ENCODE data around the gene C1orf232.

DNA sequence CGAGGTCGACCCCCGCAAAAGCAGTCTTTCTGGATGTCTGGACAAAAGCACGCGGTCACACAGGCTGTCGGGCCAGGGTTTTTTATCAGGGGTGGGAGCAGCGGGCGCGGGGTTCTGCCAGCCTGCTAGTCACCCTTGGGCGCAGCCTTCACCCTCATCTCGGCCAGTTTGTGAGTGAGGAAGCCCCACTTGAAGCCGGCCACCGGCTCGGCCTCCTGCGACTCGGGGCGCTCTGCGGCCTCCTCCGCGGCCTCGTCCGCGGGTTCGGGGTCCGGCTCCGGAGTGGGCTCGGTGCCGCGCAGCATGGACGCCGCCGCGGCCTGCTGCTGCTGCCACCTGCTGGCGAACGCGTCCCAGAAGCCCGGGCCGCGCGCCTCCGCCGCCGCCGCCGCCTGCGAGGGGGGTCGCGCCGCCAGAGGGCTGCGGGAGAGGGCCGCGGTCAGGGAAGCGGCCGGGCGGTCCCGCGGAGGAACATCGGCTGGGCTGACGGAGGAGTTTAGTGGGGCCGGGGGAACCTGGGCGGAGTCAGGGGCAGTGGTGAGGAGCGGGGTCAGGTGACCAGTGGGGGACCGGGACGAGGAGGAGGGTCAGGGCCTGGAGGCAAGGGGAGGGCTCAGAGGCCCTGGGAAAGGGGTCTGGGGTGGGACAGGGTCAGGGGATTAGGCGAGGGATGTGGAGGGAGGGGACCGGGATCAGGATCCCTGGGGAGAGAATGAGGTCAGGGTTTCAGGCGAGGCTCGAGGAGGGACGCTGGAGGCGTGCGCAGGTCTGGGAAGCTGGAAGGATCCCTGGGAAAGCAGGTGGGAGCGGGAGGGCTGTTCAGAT, 4.5 kb downstream of the C1orf232 start:
- TF ChIP-seq FOXA1 (IDR thresholded peaks at IDR 0.05) (no peak), FOXA1 (CRISPR knock-in tag; IDR thresholded peaks at IDR 0.05) (no peak), EP300 (IDR thresholded peaks at IDR 0.05; ENCODE audit: low read depth in 2 of 2, low read length in 2 of 2) (no peak), EP300 (CRISPR knock-in tag; IDR thresholded peaks at IDR 0.05; ENCODE audit: borderline replicate concordance) (no peak), ZNF34 (CRISPR knock-in tag; IDR thresholded peaks at IDR 0.05; ENCODE audit: borderline replicate concordance) (no peak), CC2D1A (CRISPR knock-in tag; IDR thresholded peaks at IDR 0.05) (no peak), EZH2 (conservative IDR thresholded peaks at IDR 0.05; ENCODE audit: low read depth, low read length) (no peak), POLR2A (IDR thresholded peaks at IDR 0.05; ENCODE audit: insufficient read depth in 1 of 2, low read depth in 2 of 2, low read length in 2 of 2) (no peak), TAF1 (CRISPR knock-in tag; IDR thresholded peaks at IDR 0.05) (no peak)
- TF ChIP-seq, protein P1, sequence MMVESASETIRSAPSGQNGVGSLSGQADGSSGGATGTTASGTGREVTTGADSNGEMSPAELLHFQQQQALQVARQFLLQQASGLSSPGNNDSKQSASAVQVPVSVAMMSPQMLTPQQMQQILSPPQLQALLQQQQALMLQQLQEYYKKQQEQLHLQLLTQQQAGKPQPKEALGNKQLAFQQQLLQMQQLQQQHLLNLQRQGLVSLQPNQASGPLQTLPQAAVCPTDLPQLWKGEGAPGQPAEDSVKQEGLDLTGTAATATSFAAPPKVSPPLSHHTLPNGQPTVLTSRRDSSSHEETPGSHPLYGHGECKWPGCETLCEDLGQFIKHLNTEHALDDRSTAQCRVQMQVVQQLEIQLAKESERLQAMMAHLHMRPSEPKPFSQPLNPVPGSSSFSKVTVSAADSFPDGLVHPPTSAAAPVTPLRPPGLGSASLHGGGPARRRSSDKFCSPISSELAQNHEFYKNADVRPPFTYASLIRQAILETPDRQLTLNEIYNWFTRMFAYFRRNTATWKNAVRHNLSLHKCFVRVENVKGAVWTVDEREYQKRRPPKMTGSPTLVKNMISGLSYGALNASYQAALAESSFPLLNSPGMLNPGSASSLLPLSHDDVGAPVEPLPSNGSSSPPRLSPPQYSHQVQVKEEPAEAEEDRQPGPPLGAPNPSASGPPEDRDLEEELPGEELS (CRISPR knock-in tag; IDR thresholded peaks at IDR 0.05): no peak
- TF ChIP-seq, protein P2, sequence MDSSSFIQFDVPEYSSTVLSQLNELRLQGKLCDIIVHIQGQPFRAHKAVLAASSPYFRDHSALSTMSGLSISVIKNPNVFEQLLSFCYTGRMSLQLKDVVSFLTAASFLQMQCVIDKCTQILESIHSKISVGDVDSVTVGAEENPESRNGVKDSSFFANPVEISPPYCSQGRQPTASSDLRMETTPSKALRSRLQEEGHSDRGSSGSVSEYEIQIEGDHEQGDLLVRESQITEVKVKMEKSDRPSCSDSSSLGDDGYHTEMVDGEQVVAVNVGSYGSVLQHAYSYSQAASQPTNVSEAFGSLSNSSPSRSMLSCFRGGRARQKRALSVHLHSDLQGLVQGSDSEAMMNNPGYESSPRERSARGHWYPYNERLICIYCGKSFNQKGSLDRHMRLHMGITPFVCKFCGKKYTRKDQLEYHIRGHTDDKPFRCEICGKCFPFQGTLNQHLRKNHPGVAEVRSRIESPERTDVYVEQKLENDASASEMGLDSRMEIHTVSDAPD (CRISPR knock-in tag; IDR thresholded peaks at IDR 0.05): no peak

Measured in HepG2 (cell line).